Measurements from ENCODE around the gene CBLC.

DNA sequence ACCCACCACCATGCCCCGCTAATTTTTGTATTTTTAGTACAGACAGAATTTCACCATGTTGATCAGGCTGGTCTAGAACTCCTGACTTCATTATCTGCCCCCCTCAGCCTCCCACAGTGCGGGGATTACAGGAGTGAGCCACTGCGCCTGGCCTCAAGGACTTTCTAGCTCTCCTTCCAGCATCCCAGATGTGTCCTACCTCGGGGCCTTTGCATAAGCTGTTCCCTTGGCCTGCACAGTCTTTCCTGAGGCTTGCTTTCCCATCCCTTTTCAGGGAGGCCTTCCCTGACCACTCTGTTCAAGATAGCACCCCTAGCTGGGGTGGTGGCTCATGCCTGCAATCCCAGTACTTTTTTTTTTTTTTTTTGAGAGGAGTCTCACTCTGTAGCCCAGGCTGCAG lies 16.9 kb downstream of the CBLC start:
- TF ChIP-seq, protein P1, sequence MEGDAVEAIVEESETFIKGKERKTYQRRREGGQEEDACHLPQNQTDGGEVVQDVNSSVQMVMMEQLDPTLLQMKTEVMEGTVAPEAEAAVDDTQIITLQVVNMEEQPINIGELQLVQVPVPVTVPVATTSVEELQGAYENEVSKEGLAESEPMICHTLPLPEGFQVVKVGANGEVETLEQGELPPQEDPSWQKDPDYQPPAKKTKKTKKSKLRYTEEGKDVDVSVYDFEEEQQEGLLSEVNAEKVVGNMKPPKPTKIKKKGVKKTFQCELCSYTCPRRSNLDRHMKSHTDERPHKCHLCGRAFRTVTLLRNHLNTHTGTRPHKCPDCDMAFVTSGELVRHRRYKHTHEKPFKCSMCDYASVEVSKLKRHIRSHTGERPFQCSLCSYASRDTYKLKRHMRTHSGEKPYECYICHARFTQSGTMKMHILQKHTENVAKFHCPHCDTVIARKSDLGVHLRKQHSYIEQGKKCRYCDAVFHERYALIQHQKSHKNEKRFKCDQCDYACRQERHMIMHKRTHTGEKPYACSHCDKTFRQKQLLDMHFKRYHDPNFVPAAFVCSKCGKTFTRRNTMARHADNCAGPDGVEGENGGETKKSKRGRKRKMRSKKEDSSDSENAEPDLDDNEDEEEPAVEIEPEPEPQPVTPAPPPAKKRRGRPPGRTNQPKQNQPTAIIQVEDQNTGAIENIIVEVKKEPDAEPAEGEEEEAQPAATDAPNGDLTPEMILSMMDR (conservative IDR thresholded peaks at IDR 0.05): no peak
- no peak for TF ChIP-seq EZH2 (IDR thresholded peaks at IDR 0.05; ENCODE audit: low read depth)

All from PC-9 (cell line).